HTR-8/SVneo (cell line): ENCODE measurements around the gene SYNDIG1.

Experiments
- DNase-seq: peaks from one replicate; pipeline ENCODE4 v3.0.0; 2011; ENCODE audit warnings: low spot score, mixed read lengths; ENCODE audit not compliant: insufficient read length
- FAIRE-seq: peaks from 2 replicates; lab custom pipeline; 2011; peaks lifted over from hg19 to GRCh38; lab: Jason Lieb, UNC

SYNDIG1 gene

DNA sequence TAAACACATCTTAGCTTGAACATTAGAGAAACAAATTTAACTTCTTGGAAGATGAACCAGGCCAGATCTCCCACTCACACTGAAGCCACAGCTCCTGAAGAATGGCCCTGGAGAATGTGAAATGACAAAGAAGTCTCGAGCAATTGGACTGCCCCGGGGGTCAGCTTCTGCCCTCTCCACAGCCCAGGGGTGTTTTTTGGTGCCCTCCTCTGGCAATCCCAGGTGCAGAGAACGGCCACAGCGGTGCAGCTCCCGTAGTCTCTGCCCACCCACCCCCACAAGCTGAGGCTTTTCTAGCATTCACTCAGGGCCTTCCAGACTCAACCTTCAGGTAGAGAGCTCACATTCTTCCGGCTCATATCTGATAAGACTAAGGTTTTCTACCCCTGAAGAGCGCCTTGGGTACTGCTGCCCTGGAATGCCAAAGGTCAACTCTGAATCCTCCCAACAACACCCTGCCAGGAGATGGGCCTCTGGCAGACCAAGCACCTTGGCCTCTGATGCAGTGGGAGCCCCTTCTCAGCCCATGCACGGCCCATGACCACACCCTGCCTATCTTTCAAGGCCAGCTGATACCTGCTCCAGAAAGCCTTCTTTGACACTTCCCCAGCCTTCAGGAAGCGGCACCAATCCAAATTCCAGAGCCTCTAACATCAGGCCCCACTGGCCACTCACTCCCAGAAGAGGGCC, 208.3 kb downstream of the SYNDIG1 start:
- FAIRE-seq (no peak), DNase-seq (no peak)

DNA sequence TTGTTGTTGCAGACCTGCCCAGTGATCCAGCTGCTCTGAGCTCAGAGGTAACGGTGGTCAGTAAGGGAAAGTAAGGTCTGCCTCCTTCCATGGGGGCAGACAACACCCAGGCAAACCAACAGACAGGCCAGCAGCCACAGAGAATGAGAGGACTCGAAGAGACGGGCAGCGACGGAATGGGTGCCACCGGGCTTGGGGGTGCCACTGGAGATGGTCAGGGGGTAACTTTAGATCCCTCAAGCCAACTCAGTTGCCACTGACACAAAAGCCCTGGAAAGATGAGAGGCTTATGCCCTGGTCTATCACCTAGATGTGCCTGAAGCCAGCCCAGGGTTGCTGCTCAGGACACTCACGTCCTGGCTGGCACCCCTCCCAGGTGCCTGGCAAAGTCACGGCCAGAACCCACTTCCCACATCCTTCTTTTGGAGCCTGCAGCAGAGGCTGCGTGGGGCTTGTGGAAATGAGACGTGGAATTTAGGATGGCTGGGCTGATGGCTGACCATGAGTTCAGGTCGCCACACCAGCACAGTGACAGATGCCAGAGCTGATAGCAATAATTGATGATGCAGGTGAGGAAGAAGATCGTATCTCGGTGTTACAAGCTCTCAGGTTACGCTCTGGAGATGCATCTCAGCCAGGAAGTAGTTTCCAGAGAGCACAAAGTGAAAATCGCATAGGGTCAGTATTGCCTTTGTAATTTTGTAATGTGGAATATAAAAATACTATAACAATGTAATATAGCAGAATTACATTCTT, 209.1 kb downstream of the SYNDIG1 start:
- FAIRE-seq (no peak), DNase-seq (no peak)

DNA sequence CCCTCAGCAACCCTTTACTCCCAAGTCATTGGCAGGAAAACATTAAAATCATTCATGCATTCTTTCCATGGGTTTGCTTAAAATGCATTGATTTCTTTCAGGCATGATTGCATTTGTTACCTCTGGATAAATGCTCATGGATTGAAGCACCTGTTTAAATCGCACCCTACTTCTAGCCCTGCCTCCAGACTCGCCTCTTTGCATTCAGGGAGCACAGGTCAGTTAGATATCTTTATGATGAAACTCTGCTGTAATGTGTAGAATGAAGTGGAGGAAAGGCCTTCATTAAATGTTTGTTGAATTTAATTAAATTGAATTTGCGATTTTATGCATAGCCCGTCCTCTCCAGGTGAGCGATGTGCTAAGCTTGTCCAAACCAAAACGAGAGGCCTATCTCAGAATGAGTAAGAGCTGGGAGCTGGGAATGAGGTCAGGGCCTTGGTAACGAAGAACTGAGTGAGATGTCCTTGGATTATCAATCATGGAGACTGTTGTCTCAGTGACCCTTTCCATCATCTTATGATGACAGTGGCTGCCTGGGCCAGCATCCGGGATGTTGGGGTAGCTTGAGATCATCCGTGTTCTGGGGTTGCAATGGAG, 210.1 kb downstream of the SYNDIG1 start:
- DNase-seq (no peak), FAIRE-seq (no peak)

DNA sequence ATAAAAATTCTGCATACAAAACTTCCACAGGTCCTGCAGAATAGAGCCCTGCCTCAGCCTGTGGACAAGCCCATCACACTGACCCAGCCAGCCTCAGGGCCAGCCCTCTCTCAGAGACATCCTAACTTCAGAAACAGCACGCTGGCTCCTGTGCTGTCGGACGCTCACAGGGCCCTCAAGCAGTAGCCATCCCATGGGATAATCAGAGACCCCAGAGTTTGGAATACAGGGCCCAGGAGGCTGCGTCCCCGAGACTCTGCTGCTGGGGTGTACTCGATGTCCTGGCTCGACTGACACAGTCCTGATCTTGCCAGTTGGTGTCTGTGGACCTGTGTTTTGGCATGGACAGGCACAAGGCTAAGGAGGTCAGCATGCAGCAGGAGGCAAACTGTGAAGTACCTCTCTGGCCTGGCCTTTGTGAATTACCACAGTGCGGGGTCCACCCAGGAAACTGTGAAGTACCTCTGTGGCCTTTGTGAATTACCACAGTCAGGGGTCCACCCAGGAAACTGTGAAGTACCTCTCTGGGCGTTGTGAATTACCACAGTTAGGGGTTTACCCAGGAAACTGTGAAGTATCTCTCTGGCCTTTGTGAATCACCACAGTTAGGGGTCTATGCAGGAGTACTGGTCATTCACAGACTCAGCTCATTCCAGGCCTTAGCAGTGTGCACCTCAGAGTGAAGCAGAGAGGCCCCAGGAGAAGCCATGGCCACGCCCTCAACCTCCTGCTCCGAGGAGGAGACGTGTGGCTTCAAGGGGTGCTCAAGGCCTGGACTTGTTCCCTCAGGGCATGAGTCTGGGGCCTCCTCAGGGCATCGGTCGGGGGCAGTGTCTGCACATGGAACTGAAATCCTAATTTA, 212.4 kb downstream of the SYNDIG1 start:
- no peak for DNase-seq
- FAIRE-seq: no peak

DNA sequence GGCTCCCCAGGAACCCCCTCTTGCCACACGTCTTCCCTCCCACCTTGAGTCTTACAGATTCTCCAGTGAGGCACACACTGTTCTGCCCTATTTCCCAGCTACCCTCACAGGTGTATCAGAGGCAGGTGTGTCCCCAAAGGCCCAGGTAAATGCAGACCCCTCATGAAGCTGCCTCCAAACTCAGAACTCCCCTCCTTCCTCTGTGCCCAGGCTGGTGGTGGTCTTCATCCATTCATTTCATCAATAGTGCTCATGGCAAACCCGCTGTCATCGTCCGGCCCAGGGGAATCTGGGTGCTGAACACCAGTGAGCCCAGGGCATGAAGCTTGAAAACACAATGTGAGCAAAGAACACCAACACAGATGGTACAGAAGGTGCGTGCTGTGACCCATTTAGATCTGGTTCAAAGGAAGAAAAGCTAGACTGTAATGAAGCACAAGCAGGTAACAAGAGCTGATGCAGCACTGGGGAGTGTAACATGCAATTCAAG, 213.1 kb downstream of the SYNDIG1 start:
- FAIRE-seq (no peak), DNase-seq (no peak)

DNA sequence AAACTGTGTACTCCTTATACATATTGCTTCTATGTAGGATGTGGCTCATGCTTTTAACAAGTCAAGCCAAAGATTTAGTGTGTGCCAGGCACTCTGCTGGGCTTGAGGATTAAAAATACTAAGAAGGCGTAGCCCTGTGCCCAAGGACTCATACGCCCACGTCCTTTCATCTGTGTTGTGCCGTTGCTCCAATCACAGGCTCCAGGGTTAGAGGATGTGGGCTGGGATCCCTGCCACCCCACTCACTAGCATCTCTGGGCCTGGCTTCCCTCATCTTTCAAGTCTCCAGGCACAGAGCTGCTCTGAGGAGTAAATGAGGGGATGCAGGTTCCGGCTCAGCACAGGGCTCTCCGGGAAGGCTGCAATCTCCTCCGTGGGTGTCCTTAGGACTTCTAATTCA, 214.2 kb downstream of the SYNDIG1 start:
- FAIRE-seq: no peak
- DNase-seq: no peak

DNA sequence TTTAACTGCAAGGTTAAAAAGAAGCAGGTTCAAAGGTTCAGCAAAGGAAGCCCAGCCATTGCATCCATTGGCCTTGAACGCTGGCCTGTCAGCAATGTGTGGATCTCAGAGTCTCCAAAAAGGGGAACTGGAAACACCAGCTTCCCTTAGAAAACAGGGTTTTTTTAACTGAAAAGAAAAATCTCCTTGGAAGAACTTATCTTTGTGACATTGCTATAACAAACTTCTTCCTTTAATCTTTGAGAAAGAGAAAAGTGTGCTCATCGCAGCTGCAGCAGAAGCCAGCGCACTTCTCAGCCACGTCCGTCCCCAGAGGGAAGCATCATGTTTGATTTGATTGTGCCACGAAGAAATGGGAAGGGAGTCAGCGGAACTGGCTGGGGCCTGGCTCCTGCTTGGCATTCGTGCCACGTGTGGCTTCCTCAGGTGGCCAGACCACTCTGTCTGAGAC, 215.0 kb downstream of the SYNDIG1 start:
- no peak for DNase-seq
- no peak for FAIRE-seq

DNA sequence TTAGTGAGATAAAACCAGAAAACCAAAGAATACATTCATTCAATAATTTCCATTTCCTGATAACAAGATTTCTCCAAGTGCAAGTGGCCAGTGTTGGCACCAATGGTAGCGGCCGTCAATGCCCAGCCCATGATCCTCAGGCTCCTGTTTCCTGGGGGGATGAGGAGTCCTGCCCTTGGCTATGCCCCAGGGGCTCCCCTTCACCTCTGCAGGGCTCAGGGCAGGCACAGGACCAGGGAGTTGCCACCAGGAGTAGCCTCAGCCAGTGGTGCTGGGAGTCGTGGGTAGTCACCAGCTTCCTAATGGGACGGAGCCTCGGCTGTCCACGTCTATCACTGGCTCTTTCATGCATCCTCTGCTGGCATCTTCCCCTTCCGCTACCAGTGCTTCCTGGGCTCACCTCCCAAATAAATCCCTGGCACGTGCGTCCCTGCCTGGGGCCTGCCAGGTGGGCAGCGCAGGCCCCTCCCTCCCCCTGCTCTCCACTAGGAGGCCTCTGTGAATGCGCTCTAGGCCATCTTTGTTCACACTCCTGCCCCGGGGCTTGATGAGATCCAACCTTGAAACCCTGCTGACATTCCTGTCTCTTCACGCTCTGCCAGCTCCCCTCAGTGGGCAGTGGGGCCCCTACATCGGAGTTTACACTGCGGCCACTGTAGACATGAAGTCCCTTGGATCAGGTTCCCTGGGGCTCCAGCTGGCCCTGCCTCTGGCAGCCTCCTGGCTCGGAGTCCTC, 215.7 kb downstream of the SYNDIG1 start:
- DNase-seq: no peak
- no peak for FAIRE-seq

DNA sequence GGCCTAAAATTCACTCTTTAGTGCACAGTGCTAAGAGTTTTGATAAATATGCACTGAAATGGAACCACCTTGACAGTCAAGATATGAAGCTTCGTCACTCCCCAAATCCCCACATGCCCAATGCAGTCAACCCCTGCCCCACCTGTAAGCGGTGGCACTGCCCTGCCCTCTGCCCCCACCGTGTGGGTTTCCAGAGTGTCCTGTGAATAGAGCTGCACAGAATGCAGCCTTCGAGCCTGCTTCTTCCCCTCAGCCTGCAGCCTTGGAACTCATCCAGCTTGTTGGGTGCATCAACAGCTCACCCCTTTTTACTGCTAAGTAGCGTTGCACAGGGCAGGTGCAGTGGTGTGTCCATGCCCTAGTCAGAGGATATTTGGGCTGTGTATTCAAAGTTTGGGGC, 216.3 kb downstream of the SYNDIG1 start:
- DNase-seq (no peak), FAIRE-seq (no peak)

DNA sequence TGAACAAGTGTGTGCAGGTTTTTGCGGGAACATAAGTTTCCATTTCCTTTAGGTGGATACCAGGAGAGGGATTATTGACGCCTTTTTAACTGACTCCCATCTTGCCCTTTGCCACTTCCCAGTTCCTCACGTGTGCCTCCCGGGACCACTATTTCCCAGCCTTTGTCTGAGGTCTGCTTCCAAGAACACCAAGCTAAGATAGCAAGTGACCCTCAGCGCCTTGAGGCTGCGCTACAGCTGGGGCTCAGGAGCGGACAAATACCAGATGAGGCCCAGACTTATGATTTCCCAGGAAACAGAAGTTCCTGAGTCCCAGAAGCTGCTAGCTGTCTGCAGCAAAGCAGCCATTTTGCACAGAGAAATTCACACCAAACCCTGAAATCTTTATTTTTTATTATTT, 216.7 kb downstream of the SYNDIG1 start:
- no peak for DNase-seq
- no peak for FAIRE-seq

DNA sequence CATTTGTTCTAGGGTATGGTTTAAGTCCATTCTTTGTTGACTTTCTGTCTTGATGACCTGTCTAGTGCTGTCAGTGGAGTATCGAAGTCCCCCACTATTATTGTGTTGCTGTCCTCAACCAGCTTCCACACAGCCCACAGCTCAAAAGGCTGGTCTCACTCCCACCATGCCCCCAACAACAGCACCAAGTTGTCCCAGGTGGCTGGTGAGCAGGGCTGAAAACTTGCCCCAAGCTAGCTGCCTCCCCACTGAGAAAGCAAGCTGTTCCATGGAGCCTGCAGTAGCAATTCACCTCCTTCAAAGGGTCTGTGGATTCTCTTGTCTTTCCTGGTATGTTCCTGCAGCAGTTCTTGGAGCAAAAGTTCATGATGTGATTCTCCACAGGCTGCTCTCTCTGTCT, 221.0 kb downstream of the SYNDIG1 start:
- DNase-seq (no peak), FAIRE-seq (no peak)

DNA sequence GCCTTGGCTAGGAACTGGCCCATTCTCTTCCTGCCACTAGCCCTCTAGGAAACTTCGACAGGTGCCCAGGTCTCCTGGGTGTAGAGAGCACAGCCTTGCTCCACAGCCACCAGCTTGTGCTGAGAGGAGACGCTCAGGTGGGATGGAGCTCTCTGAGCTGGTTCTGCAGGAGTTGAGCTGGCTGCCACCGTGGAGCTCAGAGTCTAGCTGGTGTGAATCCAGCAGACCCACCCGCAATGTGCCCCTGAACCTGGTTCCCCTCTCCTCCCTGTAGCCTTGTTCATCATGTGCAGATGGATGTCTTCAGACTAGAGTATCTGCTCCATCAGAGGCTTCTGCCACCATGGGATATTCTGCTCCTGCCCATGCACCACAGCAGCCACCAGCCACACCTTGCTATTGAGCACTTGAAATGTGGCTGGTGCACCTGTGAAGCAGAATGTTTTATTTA, 222.5 kb downstream of the SYNDIG1 start:
- FAIRE-seq: no peak
- no peak for DNase-seq

DNA sequence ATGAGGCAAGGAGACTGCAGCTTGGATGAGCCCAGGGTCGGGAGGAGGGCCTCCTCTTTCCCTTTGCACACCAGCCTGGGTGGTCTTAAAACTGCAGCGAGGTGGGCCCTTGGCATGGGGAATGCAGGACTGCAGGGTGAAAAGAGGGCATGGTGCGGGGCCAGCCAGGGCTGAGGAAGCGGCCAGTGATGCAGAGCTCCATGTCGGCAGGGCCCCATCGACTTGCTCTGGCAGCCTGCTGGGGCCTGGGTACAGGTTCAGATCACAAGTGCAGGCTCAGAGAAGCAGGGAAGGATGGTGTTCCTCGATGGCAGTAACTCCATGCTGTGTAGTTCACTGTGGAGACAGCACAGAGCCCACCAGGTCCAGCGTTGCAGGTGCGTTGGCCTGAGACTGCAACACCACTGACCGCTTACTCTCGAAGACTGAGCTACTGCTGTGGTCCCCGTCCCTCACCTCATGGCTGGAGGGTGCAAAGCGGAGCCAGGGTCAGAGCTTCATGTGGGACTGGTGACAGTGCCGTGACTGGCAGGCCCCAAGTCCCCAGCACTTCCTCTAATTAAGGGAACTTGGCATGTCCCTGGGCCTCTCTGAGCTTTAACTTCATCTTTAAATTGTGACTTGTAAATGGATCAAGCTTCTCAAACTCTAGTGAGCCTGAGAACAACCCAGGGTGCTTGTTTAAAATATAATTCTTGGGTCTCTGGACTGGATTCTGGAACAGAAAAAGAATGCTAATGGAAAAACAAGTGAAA, 223.2 kb downstream of the SYNDIG1 start:
- no peak for DNase-seq
- FAIRE-seq: no peak

DNA sequence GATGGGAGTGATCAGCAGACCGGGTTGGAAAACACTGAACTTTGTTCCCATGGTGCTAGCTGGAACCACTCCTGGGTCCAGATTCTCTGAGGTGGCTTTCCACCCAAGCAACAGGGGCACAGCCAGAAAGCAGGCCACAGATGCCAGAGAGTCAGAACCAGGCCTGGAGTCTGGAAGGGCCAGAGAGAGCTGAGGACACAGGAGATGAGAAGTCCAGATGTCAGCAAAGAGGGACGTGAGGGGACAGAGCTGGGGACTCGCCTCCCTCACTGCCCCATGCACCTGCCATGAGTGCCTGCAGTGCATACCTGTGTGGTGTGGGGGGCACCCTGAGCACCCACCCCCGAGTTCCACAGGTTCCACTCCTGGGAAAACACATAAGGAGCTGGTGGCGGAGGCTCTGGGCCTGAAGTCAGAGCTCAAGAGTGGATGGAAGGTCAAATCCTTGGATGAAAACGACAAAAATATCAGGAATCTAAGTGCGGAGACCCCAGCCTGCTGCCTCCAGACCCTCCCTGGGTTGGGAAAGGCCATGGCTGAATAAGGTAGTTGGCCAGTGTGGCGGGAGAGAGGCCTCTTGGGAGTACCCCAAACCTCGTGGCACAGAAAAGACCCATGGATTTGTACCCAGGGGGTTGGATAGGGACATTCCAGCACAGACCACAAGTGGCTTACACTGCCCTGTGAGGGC, 224.2 kb downstream of the SYNDIG1 start:
- DNase-seq (no peak), FAIRE-seq (no peak)

DNA sequence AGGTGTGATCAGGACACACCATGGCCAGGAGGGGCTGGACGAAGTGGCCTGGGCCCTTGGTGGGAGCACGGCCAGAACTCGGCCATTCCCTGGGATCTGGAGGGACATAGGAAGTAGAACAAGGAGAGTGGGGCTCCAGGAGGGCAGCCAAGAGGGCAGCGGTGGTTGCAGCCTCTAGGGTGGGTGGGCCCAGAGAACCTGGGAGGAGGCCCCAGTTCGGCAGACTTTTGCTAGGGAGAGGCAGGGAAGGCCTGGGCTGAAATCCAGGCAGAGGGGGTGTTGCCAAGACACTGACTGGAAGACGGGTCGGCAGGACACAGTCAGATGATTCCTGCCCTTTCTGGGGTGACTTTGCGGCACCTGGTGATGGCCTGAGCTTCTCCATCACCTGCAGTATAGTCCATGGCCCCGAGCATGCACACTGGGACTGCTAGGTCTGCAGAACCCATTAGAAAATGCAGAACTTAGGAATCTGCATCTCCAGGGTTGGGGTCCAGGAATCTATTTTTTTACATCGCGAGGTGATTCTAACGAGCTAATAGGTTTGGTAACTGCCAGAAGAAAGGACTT, 224.8 kb downstream of the SYNDIG1 start:
- FAIRE-seq: no peak
- DNase-seq: no peak

DNA sequence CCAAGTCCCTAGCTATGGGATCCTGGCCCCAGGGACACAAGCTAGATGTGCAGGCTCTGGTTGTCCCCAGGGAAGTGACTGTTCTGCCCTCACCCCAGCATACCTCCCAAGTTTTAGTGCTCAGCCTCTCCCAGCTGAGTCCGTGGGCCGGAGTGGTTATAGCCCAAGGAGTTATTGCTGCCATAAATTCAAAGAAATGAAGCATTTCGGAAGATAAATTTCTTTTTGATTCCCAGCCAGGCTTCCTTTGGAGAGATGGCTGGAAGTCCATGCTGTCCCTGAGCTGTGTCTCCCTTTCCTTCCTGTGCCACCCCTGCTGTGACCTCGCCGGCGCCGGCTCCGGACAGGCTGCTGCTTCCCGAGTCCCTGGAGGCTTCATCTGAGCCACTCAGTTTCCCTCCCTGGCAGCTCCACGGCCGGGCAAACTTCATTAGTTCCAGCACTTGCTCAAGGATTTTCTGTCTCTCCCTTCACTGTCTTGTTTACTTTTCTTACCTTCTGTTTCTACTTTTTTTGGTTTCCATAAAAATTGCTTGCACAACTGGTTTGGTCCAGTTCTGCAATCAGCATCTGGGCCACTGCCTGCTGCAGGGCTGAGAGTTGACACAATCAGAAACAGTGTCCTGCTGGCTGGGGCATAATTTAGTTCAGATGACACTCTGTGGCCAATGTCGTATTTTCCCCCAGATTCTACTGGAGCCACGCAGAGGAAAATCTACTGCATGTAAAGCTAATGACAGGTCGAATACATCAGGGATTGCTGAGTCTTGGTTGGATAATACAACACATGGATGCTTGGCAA, 225.5 kb downstream of the SYNDIG1 start:
- no peak for FAIRE-seq

DNA sequence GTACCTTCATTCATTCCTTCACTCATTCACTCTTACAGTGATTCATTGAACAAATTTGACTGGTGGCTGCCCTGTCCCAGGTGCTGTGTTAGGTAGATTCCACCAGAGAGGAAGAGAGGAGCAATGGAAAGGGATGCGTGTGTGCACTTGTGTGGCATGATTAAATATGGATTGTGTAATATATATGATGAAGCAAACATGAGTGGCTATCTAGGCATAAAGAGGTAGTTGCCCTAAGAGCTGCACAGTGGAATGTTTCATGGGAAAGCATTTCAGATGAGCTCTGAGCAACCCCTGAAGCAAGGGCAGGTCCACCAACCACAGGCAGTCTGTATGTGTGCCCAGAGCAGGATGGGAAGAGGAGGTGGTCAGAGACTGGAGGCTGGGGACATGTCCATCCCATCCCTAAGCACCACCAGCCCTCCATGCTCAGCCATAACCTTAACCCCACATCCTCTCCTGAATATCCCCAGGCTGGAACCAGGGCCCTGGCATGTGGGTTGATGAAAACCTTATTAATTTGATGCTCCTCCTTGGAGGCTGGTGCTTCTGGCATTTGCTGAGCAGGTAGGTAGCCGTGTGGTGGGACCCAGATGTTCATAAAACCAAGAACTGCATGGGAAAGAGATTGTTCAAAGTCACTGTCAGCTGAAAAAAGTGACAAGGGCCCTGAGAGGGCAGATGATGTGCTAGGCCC, 226.2 kb downstream of the SYNDIG1 start:
- no peak for DNase-seq

More for the DNA sequence above, 225.5 kb downstream of the SYNDIG1 start:
- no peak for DNase-seq

More for the DNA sequence above, 226.2 kb downstream of the SYNDIG1 start:
- no peak for FAIRE-seq
